Esophagus squamous epithelium (tissue), 4 donors: ENCODE results near the gene NID1.

Source experiments
- CTCF ChIP-seq, 6 experiments: fragments of 450-650 bp in 4 of 6; fragments of 200-600 bp in 2 of 6; sonication (generic) in 2 of 6; IDR thresholded peaks; one replicate each; pipeline ENCODE4 v1.5.1; 2016 to 2019; ENCODE audit warnings: antibody characterized with exemption in 6 of 6, mild to moderate bottlenecking in 4 of 6, moderate library complexity in 4 of 6
- POLR2A ChIP-seq, 4 donors: fragments of 450-650 bp; IDR thresholded peaks; one replicate each; pipeline ENCODE4 v1.6.1; 2017; ENCODE audit warnings: antibody characterized with exemption in 4 of 4, mild to moderate bottlenecking in 4 of 4, moderate library complexity in 3 of 4

- TF ChIP-seq CTCF (IDR thresholded peaks at IDR 0.05) (peak in 1 of 6 experiments; percentile 10), POLR2A (IDR thresholded peaks at IDR 0.05) (no peak)
Observed at GRCh38 chr1:235933017-235933765, 131.7 kb downstream of the NID1 start.
